ENCODE measurements around the gene CCDC175.

CCDC175 gene

DNA sequence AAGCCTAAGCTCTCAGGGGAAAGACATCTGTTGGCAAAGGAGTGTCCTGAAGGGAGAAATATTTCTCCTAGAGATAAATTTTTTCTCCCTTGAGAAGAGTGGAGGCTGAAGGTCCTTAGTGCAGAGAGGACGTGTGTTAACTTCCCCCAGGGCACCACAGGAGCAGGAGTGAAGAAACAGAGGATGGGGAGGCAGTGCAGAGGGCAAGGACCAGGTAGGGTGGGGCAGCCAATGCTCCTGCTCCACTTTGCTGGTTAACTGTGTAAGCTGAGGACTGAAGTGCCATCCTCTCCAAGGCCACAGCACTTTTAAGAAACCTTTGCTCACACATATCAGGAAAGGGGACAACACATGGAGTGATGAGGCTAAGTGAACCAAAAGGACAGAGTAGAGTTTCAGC lies 96.4 kb downstream of the CCDC175 start:
- no peaks in the 10 kb centered on the region for H3K9me3 ChIP-seq (ENCODE audit: insufficient read depth, low read depth, low read length)
- peaks cover 21% of the 10 kb centered on the region for H3K79me2 ChIP-seq (ENCODE audit: insufficient read depth, low read length)
- H2AFZ ChIP-seq (ENCODE audit: low read length), result no peak overlapping the region
- peak overlapping the region; percentile 92 for H3K4me2 ChIP-seq (ENCODE audit: low read depth, low read length, poor library complexity, severe bottlenecking)
- H3K27me3 ChIP-seq (ENCODE audit: insufficient read depth, low read length, poor library complexity, severe bottlenecking), result no peaks in the 10 kb centered on the region
- TF ChIP-seq EZH2phosphoT487 (IDR thresholded peaks at IDR 0.05; ENCODE audit: borderline replicate concordance), result no peak
- TF ChIP-seq, protein P1, sequence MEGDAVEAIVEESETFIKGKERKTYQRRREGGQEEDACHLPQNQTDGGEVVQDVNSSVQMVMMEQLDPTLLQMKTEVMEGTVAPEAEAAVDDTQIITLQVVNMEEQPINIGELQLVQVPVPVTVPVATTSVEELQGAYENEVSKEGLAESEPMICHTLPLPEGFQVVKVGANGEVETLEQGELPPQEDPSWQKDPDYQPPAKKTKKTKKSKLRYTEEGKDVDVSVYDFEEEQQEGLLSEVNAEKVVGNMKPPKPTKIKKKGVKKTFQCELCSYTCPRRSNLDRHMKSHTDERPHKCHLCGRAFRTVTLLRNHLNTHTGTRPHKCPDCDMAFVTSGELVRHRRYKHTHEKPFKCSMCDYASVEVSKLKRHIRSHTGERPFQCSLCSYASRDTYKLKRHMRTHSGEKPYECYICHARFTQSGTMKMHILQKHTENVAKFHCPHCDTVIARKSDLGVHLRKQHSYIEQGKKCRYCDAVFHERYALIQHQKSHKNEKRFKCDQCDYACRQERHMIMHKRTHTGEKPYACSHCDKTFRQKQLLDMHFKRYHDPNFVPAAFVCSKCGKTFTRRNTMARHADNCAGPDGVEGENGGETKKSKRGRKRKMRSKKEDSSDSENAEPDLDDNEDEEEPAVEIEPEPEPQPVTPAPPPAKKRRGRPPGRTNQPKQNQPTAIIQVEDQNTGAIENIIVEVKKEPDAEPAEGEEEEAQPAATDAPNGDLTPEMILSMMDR (conservative IDR thresholded peaks at IDR 0.05; ENCODE audit: low read length), result no peak
- H4K20me1 ChIP-seq (ENCODE audit: insufficient read depth, low read length, poor library complexity, severe bottlenecking), result peaks cover 13% of the 10 kb centered on the region
- H3K9ac ChIP-seq (ENCODE audit: low read depth, low read length, poor library complexity, severe bottlenecking), result no peak overlapping the region
- H3K4me1 ChIP-seq (ENCODE audit: insufficient read depth, low read length, poor library complexity, severe bottlenecking), result peaks cover 38% of the 10 kb centered on the region
- H3K9me2 ChIP-seq (replicated peaks; ENCODE audit: low read depth, low read length), result no peaks in the 10 kb centered on the region
- peak overlapping the region; percentile 88 for H3K4me3 ChIP-seq (ENCODE audit: low read length, poor library complexity, severe bottlenecking)
- no peaks in the 10 kb centered on the region for H3F3A ChIP-seq (ENCODE audit: low read depth)
- H3K36me3 ChIP-seq (ENCODE audit: insufficient read depth, low read length), result no peaks in the 10 kb centered on the region

DNA sequence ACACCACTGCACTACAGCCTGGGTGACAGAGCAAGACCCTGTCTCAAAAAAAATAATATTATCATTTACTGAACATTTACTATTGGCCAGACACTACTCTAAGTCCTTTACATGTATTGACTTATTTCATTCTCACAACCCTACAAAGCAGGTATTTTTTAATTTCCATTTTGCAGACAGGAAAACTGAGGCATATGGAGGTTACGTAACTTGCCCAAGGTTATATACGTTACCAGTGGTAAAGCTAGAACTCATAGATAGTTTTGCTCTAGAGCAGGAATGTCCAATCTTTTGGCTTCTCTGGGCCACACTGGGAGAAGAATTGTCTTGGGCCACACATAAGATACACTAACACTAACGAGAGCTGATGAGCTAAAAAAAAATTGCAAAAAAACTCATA lies 98.1 kb downstream of the CCDC175 start:
- H3F3A ChIP-seq (ENCODE audit: low read depth), result no peaks in the 10 kb centered on the region
- no peak overlapping the region for H2AFZ ChIP-seq (ENCODE audit: low read length)
- H3K9me2 ChIP-seq (replicated peaks; ENCODE audit: low read depth, low read length), result no peaks in the 10 kb centered on the region
- H3K79me2 ChIP-seq (ENCODE audit: insufficient read depth, low read length), result peaks cover 10% of the 10 kb centered on the region; the same call in 1 of the 2 replicates
- peaks cover 12% of the 10 kb centered on the region for H4K20me1 ChIP-seq (ENCODE audit: insufficient read depth, low read length, poor library complexity, severe bottlenecking)
- H3K9me3 ChIP-seq (ENCODE audit: insufficient read depth, low read depth, low read length), result no peaks in the 10 kb centered on the region
- no peak overlapping the region for H3K4me3 ChIP-seq (ENCODE audit: low read length, poor library complexity, severe bottlenecking)
- H3K4me1 ChIP-seq (ENCODE audit: insufficient read depth, low read length, poor library complexity, severe bottlenecking), result peaks cover 35% of the 10 kb centered on the region
- no peak for TF ChIP-seq EZH2phosphoT487 (IDR thresholded peaks at IDR 0.05; ENCODE audit: borderline replicate concordance)
- TF ChIP-seq, protein P1 (conservative IDR thresholded peaks at IDR 0.05; ENCODE audit: low read length), result no peak
- no peaks in the 10 kb centered on the region for H3K36me3 ChIP-seq (ENCODE audit: insufficient read depth, low read length)
- no peak overlapping the region for H3K9ac ChIP-seq (ENCODE audit: low read depth, low read length, poor library complexity, severe bottlenecking)
- H3K4me2 ChIP-seq (ENCODE audit: low read depth, low read length, poor library complexity, severe bottlenecking), result no peak overlapping the region
- no peaks in the 10 kb centered on the region for H3K27me3 ChIP-seq (ENCODE audit: insufficient read depth, low read length, poor library complexity, severe bottlenecking)

DNA sequence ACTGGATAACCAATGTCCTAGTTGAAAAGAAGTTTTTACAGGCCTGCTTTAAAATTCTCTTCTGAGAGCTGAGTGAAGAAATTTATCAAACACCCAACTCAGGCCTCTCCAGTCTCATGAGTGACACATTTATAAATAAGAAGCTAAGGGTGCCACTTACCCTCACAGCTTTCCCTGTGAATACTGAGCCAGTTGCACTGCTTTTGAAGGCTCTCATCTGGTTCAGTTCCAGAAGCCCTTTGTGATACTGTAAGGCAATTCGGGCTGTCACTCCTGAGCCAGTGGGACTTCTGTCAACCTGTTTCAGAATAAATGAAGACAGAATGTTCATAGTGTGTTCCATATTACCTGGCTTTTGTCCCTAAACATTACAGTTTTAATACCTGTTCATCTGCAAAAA lies 100.9 kb downstream of the CCDC175 start:
- Histone ChIP-seq H3K4me1 (ENCODE audit: insufficient read depth, low read length, poor library complexity, severe bottlenecking) (peaks cover 9% of the 10 kb centered on the region), H2AFZ (ENCODE audit: low read length) (no peak overlapping the region), H3K27me3 (ENCODE audit: insufficient read depth, low read length, poor library complexity, severe bottlenecking) (no peaks in the 10 kb centered on the region), H3F3A (ENCODE audit: low read depth) (no peaks in the 10 kb centered on the region), H3K9me3 (ENCODE audit: insufficient read depth, low read depth, low read length) (no peaks in the 10 kb centered on the region), H3K36me3 (ENCODE audit: insufficient read depth, low read length) (no peaks in the 10 kb centered on the region), H3K79me2 (ENCODE audit: insufficient read depth, low read length) (no peaks in the 10 kb centered on the region), H3K9ac (ENCODE audit: low read depth, low read length, poor library complexity, severe bottlenecking) (no peak overlapping the region), H3K4me3 (ENCODE audit: low read length, poor library complexity, severe bottlenecking) (no peak overlapping the region), H4K20me1 (ENCODE audit: insufficient read depth, low read length, poor library complexity, severe bottlenecking) (no peaks in the 10 kb centered on the region), H3K4me2 (ENCODE audit: low read depth, low read length, poor library complexity, severe bottlenecking) (no peak overlapping the region), H3K9me2 (replicated peaks; ENCODE audit: low read depth, low read length) (no peaks in the 10 kb centered on the region)
- TF ChIP-seq, protein P1 (conservative IDR thresholded peaks at IDR 0.05; ENCODE audit: low read length), result no peak
- TF ChIP-seq EZH2phosphoT487 (IDR thresholded peaks at IDR 0.05; ENCODE audit: borderline replicate concordance), result no peak
